SK-N-SH (cell line): ENCODE results near the gene FAM171A2. TPM values are rescaled to one million over a fixed set of nuclear protein-coding genes. Genes with fewer than 3 reads are reported as not detected.

Experiments used
- CTCF ChIA-PET: fragments of 300-600, 350-600 bp; formaldehyde crosslinking; extraction: SDS; loops from one replicate; lab custom pipeline; 2021; lab: Yijun Ruan, JAX
- POLR2A ChIA-PET: fragments of 350-600 bp; sonication (Branson Sonifier 250); formaldehyde crosslinking; extraction: SDS; loops from one replicate; lab custom pipeline; 2020; ENCODE audit warnings: antibody characterized with exemption, inconsistent platforms; lab: Yijun Ruan, JAX
- DNase-seq: peaks from one replicate; pipeline ENCODE4 v3.0.0; 2012
- H2AFZ ChIP-seq: fragments of 200-600 bp; sonication (generic); 2 replicates; pipeline ENCODE4 v1.8.1; 2016; ENCODE audit warnings: antibody characterized with exemption, mild to moderate bottlenecking, low read depth
- H3F3A ChIP-seq: fragments of 200-600 bp; sonication (generic); replicated peaks from 2 replicates; pipeline ENCODE3; 2016; ENCODE audit warnings: antibody characterized with exemption, mild to moderate bottlenecking; ENCODE audit not compliant: insufficient read depth
- H3K27ac ChIP-seq, 2 experiments: fragments of 200-500 bp in 1 of 2; fragments of 200-600 bp in 1 of 2; sonication (Bioruptor generic) in 1 of 2; sonication (generic), shearing (Covaris generic) in 1 of 2; 2 replicates each; pipeline versions ENCODE4 v1.5.1 to v1.6.1; 2014 to 2016; ENCODE audit warnings: low read depth in 2 of 2, inconsistent platforms in 1 of 2, low read length in 1 of 2, mild to moderate bottlenecking in 1 of 2, mixed read lengths in 1 of 2
- H3K27me3 ChIP-seq: fragments of 200-600 bp; sonication (generic), shearing (Covaris generic); 2 replicates; pipeline ENCODE4 v1.6.1; 2016; ENCODE audit warnings: mixed run types; ENCODE audit not compliant: insufficient read depth
- H3K36me3 ChIP-seq, 2 experiments: fragments of 200-500 bp in 1 of 2; fragments of 200-600 bp in 1 of 2; sonication (Bioruptor generic) in 1 of 2; sonication (generic) in 1 of 2; replicated peaks in 1 of 2; 2 replicates each; pipeline versions ENCODE3 to v1.5.1; 2014 to 2016; ENCODE audit warnings: low read length in 1 of 2, mild to moderate bottlenecking in 1 of 2; ENCODE audit not compliant: insufficient read depth in 2 of 2, control insufficient read depth in 1 of 2
- H3K4me1 ChIP-seq, 2 experiments: fragments of 200-500 bp in 1 of 2; fragments of 200-600 bp in 1 of 2; sonication (Bioruptor generic) in 1 of 2; sonication (generic), shearing (Covaris generic) in 1 of 2; 2 replicates each; pipeline versions ENCODE4 v1.5.1 to v1.6.1; 2014 to 2016; ENCODE audit warnings: low read depth in 1 of 2, low read length in 1 of 2, mixed run types in 1 of 2; ENCODE audit not compliant: insufficient read depth in 2 of 2, control insufficient read depth in 1 of 2
- H3K4me2 ChIP-seq: fragments of 200-600 bp; sonication (generic), shearing (Covaris generic); 2 replicates; pipeline ENCODE4 v1.6.1; 2017; ENCODE audit warnings: mixed run types
- H3K4me3 ChIP-seq, 2 experiments: fragments of 200-500 bp in 1 of 2; fragments of 200-600 bp in 1 of 2; sonication (Bioruptor generic) in 1 of 2; sonication (generic), shearing (Covaris generic) in 1 of 2; 2 replicates each; pipeline versions ENCODE4 v1.5.1 to v1.8.1; 2014 to 2016; ENCODE audit warnings: low read depth in 2 of 2, inconsistent platforms in 1 of 2, low read length in 1 of 2, mild to moderate bottlenecking in 1 of 2, mixed read lengths in 1 of 2, moderate library complexity in 1 of 2
- H3K79me2 ChIP-seq: fragments of 200-600 bp; sonication (generic); 2 replicates; pipeline ENCODE4 v1.8.1; 2017; ENCODE audit warnings: mild to moderate bottlenecking; ENCODE audit not compliant: insufficient read depth
- H3K9ac ChIP-seq: fragments of 200-600 bp; sonication (generic); 2 replicates; pipeline ENCODE4 v1.6.1; 2017; ENCODE audit warnings: mixed run types
- H3K9me2 ChIP-seq: fragments of 200-600 bp; sonication (generic); 2 replicates; pipeline ENCODE4 v1.6.1; 2017; ENCODE audit warnings: mixed run types
- H3K9me3 ChIP-seq: fragments of 200-600 bp; sonication (generic); 2 replicates; pipeline ENCODE4 v1.6.1; 2017; ENCODE audit warnings: mixed run types, mild to moderate bottlenecking, moderate library complexity
- H4K20me1 ChIP-seq: fragments of 200-600 bp; sonication (generic); 2 replicates; pipeline ENCODE4 v1.6.1; 2017; ENCODE audit warnings: mild to moderate bottlenecking, mixed run types; ENCODE audit not compliant: insufficient read depth
- CHD2 ChIP-seq: fragments of 150-350 bp; IDR thresholded peaks from 2 replicates; pipeline ENCODE4 v1.6.1; 2018; ENCODE audit warnings: low read length; ENCODE audit not compliant: partially characterized antibody
- ELF1 ChIP-seq: IDR thresholded peaks from 2 replicates; pipeline ENCODE4 v1.4.0; 2012
- EP300 ChIP-seq, 2 experiments: IDR thresholded peaks; 2 replicates each; pipeline versions ENCODE4 v1.4.0 to v1.6.1; 2012; ENCODE audit warnings: borderline replicate concordance in 1 of 2, low read depth in 1 of 2, low read length in 1 of 2
- EZH2phosphoT487 ChIP-seq: fragments of 200-600 bp; sonication (generic); IDR thresholded peaks from 2 replicates; pipeline ENCODE4 v1.6.1; 2017; ENCODE audit warnings: low read depth, mixed run types, mild to moderate bottlenecking, antibody characterized with exemption, moderate library complexity, borderline replicate concordance
- FOSL2 ChIP-seq: IDR thresholded peaks from 2 replicates; pipeline ENCODE4 v1.4.0; 2012; ENCODE audit warnings: low read depth, mild to moderate bottlenecking, moderate library complexity, borderline replicate concordance
- FOXJ3 ChIP-seq: sonication (generic); formaldehyde crosslinking; IDR thresholded peaks from 2 replicates; pipeline ENCODE4 v1.5.1; 2020; ENCODE audit warnings: mild to moderate bottlenecking, missing genetic modification reagents
- FOXM1 ChIP-seq: IDR thresholded peaks from 2 replicates; pipeline ENCODE4 v1.4.0; 2012; ENCODE audit warnings: low read depth, mild to moderate bottlenecking
- IRF3 ChIP-seq: fragments of 150-350 bp; IDR thresholded peaks from 2 replicates; pipeline ENCODE4 v1.6.1; 2016; ENCODE audit warnings: mild to moderate bottlenecking, low read depth, low read length
- JUND ChIP-seq: IDR thresholded peaks from 2 replicates; pipeline ENCODE4 v1.4.0; 2012
- MAX ChIP-seq: IDR thresholded peaks from 2 replicates; pipeline ENCODE4 v1.4.0; 2012; ENCODE audit warnings: low read depth
- MEF2A ChIP-seq: IDR thresholded peaks from 2 replicates; pipeline ENCODE4 v1.4.0; 2012; ENCODE audit warnings: low read depth, borderline replicate concordance
- MXI1 ChIP-seq: IDR thresholded peaks from 2 replicates; pipeline ENCODE4 v1.6.1; 2012; ENCODE audit warnings: mild to moderate bottlenecking, low read depth, low read length, improper control_type of control experiment
- NFIC ChIP-seq: IDR thresholded peaks from 2 replicates; pipeline ENCODE4 v1.4.0; 2012; ENCODE audit warnings: borderline replicate concordance
- POLR2AphosphoS5 ChIP-seq: IDR thresholded peaks from 2 replicates; pipeline ENCODE4 v1.6.1; 2012; ENCODE audit warnings: low read depth, low read length
- RFX5 ChIP-seq: IDR thresholded peaks from 2 replicates; pipeline ENCODE4 v1.6.1; 2012; ENCODE audit warnings: mild to moderate bottlenecking, improper control_type of control experiment, low read length
- TAF1 ChIP-seq: IDR thresholded peaks from 2 replicates; pipeline ENCODE4 v1.6.1; 2012; ENCODE audit warnings: low read depth, mild to moderate bottlenecking, low read length, moderate library complexity, borderline replicate concordance
- YY1 ChIP-seq: IDR thresholded peaks from 2 replicates; pipeline ENCODE4 v1.4.0; 2012; ENCODE audit warnings: low read depth, mild to moderate bottlenecking
- ZBTB33 ChIP-seq: IDR thresholded peaks from 2 replicates; pipeline ENCODE4 v1.4.0; 2012; ENCODE audit warnings: low read depth, borderline replicate concordance
- WGBS: methylation state at CpG from one replicate; pipeline ENCODE4 v1.1.6; 2017; ENCODE audit warnings: low lambda C conversion rate; 5-methylcytosine and 5-hydroxymethylcytosine counted together
- polyA plus RNA-seq, 3 experiments: library from polyadenylated mRNA; depleted of rRNA; stranded (reverse); fragments of >200 nt; gene quantifications; 2 replicates each; pipeline ENCODE4 v1.2.3, GENCODE V29; 2012

Gene FAM171A2
- polyA plus RNA-seq, 1 of the 3 experiments (the other 2 are of a cell fraction): 4.9 TPM

- ChIA-PET POLR2A (no interaction called here), CTCF (interaction anchor here (0.9 to 7.6 kb wide), 4 partner anchors 11 to 220 kb away, joined by 4 to 85 read pairs (median 8); no protein-coding TSS in a partner anchor)
- Histone ChIP-seq H3K4me1 (peaks cover 3 to 22% of the 10 kb centered on the region in 2 experiments; a peak in 1 of 4 replicates), H3K79me2 (peaks cover 7% of the 10 kb centered on the region; the same call in 1 of the 2 replicates), H3K4me3 (no peak overlapping the region), H3K9ac (no peak overlapping the region), H3K9me2 (no peaks in the 10 kb centered on the region), H4K20me1 (peaks cover 11% of the 10 kb centered on the region; the same call in 1 of the 2 replicates), H3K9me3 (no peaks in the 10 kb centered on the region), H3F3A (peaks cover 3% of the 10 kb centered on the region), H2AFZ (no peak overlapping the region), H3K27me3 (no peaks in the 10 kb centered on the region; the same call in 1 of the 2 replicates), H3K27ac (no peak overlapping the region), H3K36me3 (peaks cover 0 to 2% of the 10 kb centered on the region in 2 experiments), H3K4me2 (peak overlapping the region; percentile 19; the same call in 1 of the 2 replicates)
- DNase-seq: peak; percentile 64
- no peak for TF ChIP-seq FOXJ3
- no peak for TF ChIP-seq ELF1
- TF ChIP-seq FOSL2: no peak
- TF ChIP-seq ZBTB33: no peak
- no peak for TF ChIP-seq MAX
- no peak for TF ChIP-seq CHD2
- TF ChIP-seq POLR2AphosphoS5: no peak
- no peak for TF ChIP-seq JUND
- no peak for TF ChIP-seq EP300 (IDR thresholded peaks at IDR 0.05; ENCODE audit: borderline replicate concordance in 1 of 2, low read depth in 1 of 2, low read length in 1 of 2)
- no peak for TF ChIP-seq RFX5
- no peak for TF ChIP-seq IRF3
- TF ChIP-seq EZH2phosphoT487: no peak
- TF ChIP-seq TAF1: no peak
- no peak for TF ChIP-seq MXI1
- 70% methylated on average over 2 of the region's 5 CpGs for WGBS
Measured at GRCh38 chr17:44360826-44361225, 2.8 kb downstream of the FAM171A2 start.

- no peak for DNase-seq
- Histone ChIP-seq H3F3A (no peaks in the 10 kb centered on the region), H3K4me3 (no peak overlapping the region), H3K9ac (no peak overlapping the region), H3K9me3 (no peaks in the 10 kb centered on the region), H3K4me1 (peaks cover 3 to 22% of the 10 kb centered on the region in 2 experiments; a peak in 1 of 4 replicates), H4K20me1 (peaks cover 11% of the 10 kb centered on the region; the same call in 1 of the 2 replicates), H3K27me3 (no peaks in the 10 kb centered on the region), H3K27ac (no peak overlapping the region), H2AFZ (no peak overlapping the region), H3K79me2 (peaks cover 7% of the 10 kb centered on the region; the same call in 1 of the 2 replicates), H3K36me3 (peaks cover 0 to 2% of the 10 kb centered on the region in 2 experiments), H3K4me2 (no peak overlapping the region), H3K9me2 (no peaks in the 10 kb centered on the region)
- TF ChIP-seq MEF2A (no peak), NFIC (no peak), FOXM1 (no peak), CHD2 (no peak), JUND (no peak), ZBTB33 (no peak), YY1 (no peak), MXI1 (no peak)
- POLR2A ChIA-PET: interaction anchor here (1.3 kb wide), 1 partner anchor 15 kb away, joined by 3 read pairs; no protein-coding TSS in a partner anchor
- CTCF ChIA-PET: interaction anchor here (1.0 to 7.6 kb wide), 5 partner anchors 10 to 156 kb away, joined by 4 to 85 read pairs (median 13); partner anchors contain the start of gene GRN
- WGBS: 69% methylated on average over 6 of the region's 6 CpGs
Measured at GRCh38 chr17:44360144-44360533, 3.5 kb downstream of the FAM171A2 start.
